Right atrium auricular region (tissue), 2 donors: ENCODE results near the gene DARS1. TPM values are rescaled to one million over a fixed set of nuclear protein-coding genes. Genes with fewer than 3 reads are reported as not detected.
A peak's percentile ranks its signal among the peaks of the same experiment; 100 is the strongest.

Experiments used
- DNase-seq: peaks from one replicate; pipeline ENCODE4 v3.0.0-alpha.2; 2019; ENCODE audit warnings: low spot score
- H3K27ac ChIP-seq, 2 donors: fragments of 200-600 bp; sonication (generic); 1 replicate in 1 of 2; 2 replicates in 1 of 2; pipeline ENCODE4 v1.5.1; 2016 to 2019
- H3K27me3 ChIP-seq, 2 donors: fragments of 200-600 bp; sonication (generic); one replicate each; pipeline versions ENCODE4 v1.5.1 to v1.6.0; 2017 to 2019
- H3K36me3 ChIP-seq: fragments of 200-600 bp; sonication (generic); one replicate; pipeline ENCODE4 v1.5.1; 2016
- H3K4me1 ChIP-seq, 2 donors: fragments of 200-600 bp; sonication (generic); one replicate each; pipeline versions ENCODE4 v1.5.1 to v1.6.0; 2017 to 2019
- H3K4me3 ChIP-seq, 2 donors: fragments of 200-600 bp; sonication (generic); 1 replicate in 1 of 2; 2 replicates in 1 of 2; pipeline ENCODE4 v1.5.1; 2017 to 2019; ENCODE audit warnings: mild to moderate bottlenecking in 1 of 2, moderate library complexity in 1 of 2
- H3K9me3 ChIP-seq, 2 donors: fragments of 200-600 bp; sonication (generic); one replicate each; pipeline ENCODE4 v1.5.1; 2019
- total RNA-seq, 2 donors: library from RNA; depleted of rRNA; stranded (reverse); fragments of >200 nt; gene quantifications; one replicate each; pipeline ENCODE4 v1.1.0, GENCODE V29; 2016
- TF ChIP-seq, protein P1 (sequence below), 2 donors: fragments of 200-600 bp; sonication (generic); IDR thresholded peaks; one replicate each; pipeline ENCODE4 v1.5.1; 2019; ENCODE audit warnings: antibody characterized with exemption in 2 of 2

The DARS1 gene
- total RNA-seq, 2 donors from 2014 or later: 42.4 to 57.8 TPM

DNA sequence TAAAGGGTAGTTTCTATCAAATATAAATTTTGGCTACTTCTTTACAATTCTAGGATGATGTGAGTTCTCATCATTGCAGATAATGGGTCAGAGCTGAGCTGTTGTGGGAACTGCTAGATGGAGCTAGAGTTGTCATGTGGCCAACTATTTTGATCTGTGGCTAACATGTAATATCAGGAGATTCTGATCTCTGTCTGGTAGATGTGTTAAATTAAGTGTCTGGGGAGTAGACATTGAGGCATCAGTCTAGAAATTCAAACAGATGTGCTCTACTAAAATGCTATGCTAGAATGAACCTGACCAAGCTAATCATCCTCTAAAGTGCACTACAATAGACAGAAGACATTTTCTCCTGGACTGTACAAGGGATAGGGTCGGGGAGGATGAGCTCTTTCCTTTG, 30.3 kb upstream of the DARS1 start:
- peaks cover 0 to 31% of the 10 kb centered on the region in 2 donors for H3K4me1 ChIP-seq
- H3K36me3 ChIP-seq: no peaks in the 10 kb centered on the region
- no peak overlapping the region for H3K27ac ChIP-seq

DNA sequence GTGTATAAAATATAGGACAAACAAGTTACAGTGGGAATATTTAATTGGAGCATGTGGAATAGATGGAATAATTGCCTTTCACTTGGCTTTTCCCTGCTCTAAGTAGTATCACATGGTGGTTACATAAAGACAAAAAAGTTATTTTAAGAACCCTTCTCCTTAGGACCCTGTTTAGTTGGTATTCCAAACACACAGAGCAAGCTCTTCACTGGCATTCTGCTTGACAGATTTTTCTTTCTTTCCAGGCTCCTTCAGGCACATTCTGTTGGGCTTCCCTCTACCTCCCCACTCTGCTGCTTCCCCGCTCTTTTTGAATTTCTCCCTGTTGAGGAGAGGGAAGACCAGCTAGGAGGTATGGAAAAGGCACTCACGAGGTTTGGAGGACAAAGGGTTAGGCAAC, 29.0 kb upstream of the DARS1 start:
- no peak overlapping the region for H3K4me3 ChIP-seq
- no peaks in the 10 kb centered on the region for H3K36me3 ChIP-seq
- TF ChIP-seq, protein P1, sequence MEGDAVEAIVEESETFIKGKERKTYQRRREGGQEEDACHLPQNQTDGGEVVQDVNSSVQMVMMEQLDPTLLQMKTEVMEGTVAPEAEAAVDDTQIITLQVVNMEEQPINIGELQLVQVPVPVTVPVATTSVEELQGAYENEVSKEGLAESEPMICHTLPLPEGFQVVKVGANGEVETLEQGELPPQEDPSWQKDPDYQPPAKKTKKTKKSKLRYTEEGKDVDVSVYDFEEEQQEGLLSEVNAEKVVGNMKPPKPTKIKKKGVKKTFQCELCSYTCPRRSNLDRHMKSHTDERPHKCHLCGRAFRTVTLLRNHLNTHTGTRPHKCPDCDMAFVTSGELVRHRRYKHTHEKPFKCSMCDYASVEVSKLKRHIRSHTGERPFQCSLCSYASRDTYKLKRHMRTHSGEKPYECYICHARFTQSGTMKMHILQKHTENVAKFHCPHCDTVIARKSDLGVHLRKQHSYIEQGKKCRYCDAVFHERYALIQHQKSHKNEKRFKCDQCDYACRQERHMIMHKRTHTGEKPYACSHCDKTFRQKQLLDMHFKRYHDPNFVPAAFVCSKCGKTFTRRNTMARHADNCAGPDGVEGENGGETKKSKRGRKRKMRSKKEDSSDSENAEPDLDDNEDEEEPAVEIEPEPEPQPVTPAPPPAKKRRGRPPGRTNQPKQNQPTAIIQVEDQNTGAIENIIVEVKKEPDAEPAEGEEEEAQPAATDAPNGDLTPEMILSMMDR (IDR thresholded peaks at IDR 0.05): no peak
- no peaks in the 10 kb centered on the region for H3K27me3 ChIP-seq
- peak overlapping the region in 1 of 2 donors; percentile 30 for H3K27ac ChIP-seq
- peaks cover 0 to 26% of the 10 kb centered on the region in 2 donors for H3K4me1 ChIP-seq
- no peaks in the 10 kb centered on the region for H3K9me3 ChIP-seq
- DNase-seq: no peak

More for the DNA sequence above, 30.3 kb upstream of the DARS1 start:
- no peak for DNase-seq
- H3K9me3 ChIP-seq: no peaks in the 10 kb centered on the region
- TF ChIP-seq, protein P1 (IDR thresholded peaks at IDR 0.05): no peak
- no peaks in the 10 kb centered on the region for H3K27me3 ChIP-seq
- H3K4me3 ChIP-seq: no peak overlapping the region

DNA sequence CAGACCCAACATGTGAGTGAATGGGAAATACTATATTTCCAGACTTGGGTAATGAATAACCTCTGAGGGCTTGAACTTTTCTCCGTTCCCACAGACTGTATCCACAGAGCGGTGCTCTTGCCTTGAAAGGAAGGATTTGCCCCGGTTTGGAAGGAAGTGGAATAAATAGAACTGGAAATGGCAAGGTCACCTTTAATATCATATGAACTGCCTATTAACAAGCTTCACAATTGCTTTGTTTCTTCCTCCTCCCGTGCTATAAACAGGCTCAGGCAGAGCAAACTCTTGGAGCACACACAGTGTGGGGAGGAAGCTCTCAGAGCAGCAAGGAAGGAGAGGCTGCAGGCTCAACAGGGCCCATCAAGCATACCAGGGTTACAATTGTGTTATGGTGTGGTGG, 28.5 kb upstream of the DARS1 start:
- Histone ChIP-seq H3K4me1 (peaks cover 0 to 26% of the 10 kb centered on the region in 2 donors), H3K27ac (peak overlapping the region in 1 of 2 donors; percentile 30), H3K9me3 (no peaks in the 10 kb centered on the region), H3K27me3 (no peaks in the 10 kb centered on the region), H3K4me3 (no peak overlapping the region), H3K36me3 (no peaks in the 10 kb centered on the region)
- TF ChIP-seq, protein P1 (IDR thresholded peaks at IDR 0.05): no peak
- no peak for DNase-seq

- no peaks in the 10 kb centered on the region for H3K36me3 ChIP-seq
- H3K4me3 ChIP-seq: no peak overlapping the region
- TF ChIP-seq, protein P1 (IDR thresholded peaks at IDR 0.05): no peak
- no peaks in the 10 kb centered on the region for H3K27me3 ChIP-seq
- peaks cover 0 to 26% of the 10 kb centered on the region in 2 donors for H3K4me1 ChIP-seq
- no peaks in the 10 kb centered on the region for H3K9me3 ChIP-seq
- no peak overlapping the region for H3K27ac ChIP-seq
- no peak for DNase-seq
Observed at GRCh38 chr2:136013136-136013685, 27.8 kb upstream of the DARS1 start.

GRCh38 chr2:136012315-136012714, 26.9 kb upstream of the DARS1 start:
- TF ChIP-seq, protein P1 (IDR thresholded peaks at IDR 0.05): no peak
- no peaks in the 10 kb centered on the region for H3K27me3 ChIP-seq
- no peak overlapping the region for H3K4me3 ChIP-seq
- DNase-seq: no peak
- H3K4me1 ChIP-seq: peaks cover 0 to 26% of the 10 kb centered on the region in 2 donors
- H3K9me3 ChIP-seq: no peaks in the 10 kb centered on the region
- no peaks in the 10 kb centered on the region for H3K36me3 ChIP-seq
- H3K27ac ChIP-seq: no peak overlapping the region

DNA sequence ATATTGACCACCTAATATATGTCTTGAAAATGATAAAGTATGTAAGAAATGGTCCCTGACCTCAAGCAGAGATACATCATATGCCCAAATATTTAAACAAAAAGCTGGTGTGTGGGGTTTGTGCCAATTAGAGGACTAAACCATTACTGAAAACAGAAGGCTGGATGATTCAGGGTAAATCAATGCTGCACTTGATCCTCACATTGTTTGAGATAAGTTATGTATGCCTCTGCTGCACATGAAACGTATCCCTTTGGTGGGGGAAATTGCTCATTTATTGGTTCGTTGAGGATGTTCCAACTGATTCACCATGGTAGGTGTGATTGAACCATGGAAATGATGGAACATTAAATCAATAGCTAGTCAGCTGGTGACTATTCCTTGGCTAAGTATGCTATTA, 24.7 kb upstream of the DARS1 start:
- no peak overlapping the region for H3K4me3 ChIP-seq
- no peaks in the 10 kb centered on the region for H3K27me3 ChIP-seq
- no peak overlapping the region for H3K27ac ChIP-seq
- H3K36me3 ChIP-seq: no peaks in the 10 kb centered on the region
- DNase-seq: no peak
- H3K4me1 ChIP-seq: peaks cover 0 to 26% of the 10 kb centered on the region in 2 donors
- no peaks in the 10 kb centered on the region for H3K9me3 ChIP-seq
- TF ChIP-seq, protein P1 (IDR thresholded peaks at IDR 0.05): no peak
